SK-N-SH (cell line): ENCODE measurements around the gene PRR16. TPM values are rescaled to one million over a fixed set of nuclear protein-coding genes. Genes with fewer than 3 reads are reported as not detected.

Experiments used
- CTCF ChIA-PET: fragments of 300-600, 350-600 bp; formaldehyde crosslinking; extraction: SDS; loops from one replicate; lab custom pipeline; 2021; lab: Yijun Ruan, JAX
- POLR2A ChIA-PET: fragments of 350-600 bp; sonication (Branson Sonifier 250); formaldehyde crosslinking; extraction: SDS; loops from one replicate; lab custom pipeline; 2020; ENCODE audit warnings: antibody characterized with exemption, inconsistent platforms; lab: Yijun Ruan, JAX
- DNase-seq: peaks from one replicate; pipeline ENCODE4 v3.0.0; 2012
- H2AFZ ChIP-seq: fragments of 200-600 bp; sonication (generic); 2 replicates; pipeline ENCODE4 v1.8.1; 2016; ENCODE audit warnings: antibody characterized with exemption, mild to moderate bottlenecking, low read depth
- H3F3A ChIP-seq: fragments of 200-600 bp; sonication (generic); replicated peaks from 2 replicates; pipeline ENCODE3; 2016; ENCODE audit warnings: antibody characterized with exemption, mild to moderate bottlenecking; ENCODE audit not compliant: insufficient read depth
- H3K27ac ChIP-seq, 2 experiments: fragments of 200-500 bp in 1 of 2; fragments of 200-600 bp in 1 of 2; sonication (Bioruptor generic) in 1 of 2; sonication (generic), shearing (Covaris generic) in 1 of 2; 2 replicates each; pipeline versions ENCODE4 v1.5.1 to v1.6.1; 2014 to 2016; ENCODE audit warnings: low read depth in 2 of 2, inconsistent platforms in 1 of 2, low read length in 1 of 2, mild to moderate bottlenecking in 1 of 2, mixed read lengths in 1 of 2
- H3K27me3 ChIP-seq: fragments of 200-600 bp; sonication (generic), shearing (Covaris generic); 2 replicates; pipeline ENCODE4 v1.6.1; 2016; ENCODE audit warnings: mixed run types; ENCODE audit not compliant: insufficient read depth
- H3K36me3 ChIP-seq, 2 experiments: fragments of 200-500 bp in 1 of 2; fragments of 200-600 bp in 1 of 2; sonication (Bioruptor generic) in 1 of 2; sonication (generic) in 1 of 2; replicated peaks in 1 of 2; 2 replicates each; pipeline versions ENCODE3 to v1.5.1; 2014 to 2016; ENCODE audit warnings: low read length in 1 of 2, mild to moderate bottlenecking in 1 of 2; ENCODE audit not compliant: insufficient read depth in 2 of 2, control insufficient read depth in 1 of 2
- H3K4me1 ChIP-seq, 2 experiments: fragments of 200-500 bp in 1 of 2; fragments of 200-600 bp in 1 of 2; sonication (Bioruptor generic) in 1 of 2; sonication (generic), shearing (Covaris generic) in 1 of 2; 2 replicates each; pipeline versions ENCODE4 v1.5.1 to v1.6.1; 2014 to 2016; ENCODE audit warnings: low read depth in 1 of 2, low read length in 1 of 2, mixed run types in 1 of 2; ENCODE audit not compliant: insufficient read depth in 2 of 2, control insufficient read depth in 1 of 2
- H3K4me2 ChIP-seq: fragments of 200-600 bp; sonication (generic), shearing (Covaris generic); 2 replicates; pipeline ENCODE4 v1.6.1; 2017; ENCODE audit warnings: mixed run types
- H3K4me3 ChIP-seq, 2 experiments: fragments of 200-500 bp in 1 of 2; fragments of 200-600 bp in 1 of 2; sonication (Bioruptor generic) in 1 of 2; sonication (generic), shearing (Covaris generic) in 1 of 2; 2 replicates each; pipeline versions ENCODE4 v1.5.1 to v1.8.1; 2014 to 2016; ENCODE audit warnings: low read depth in 2 of 2, inconsistent platforms in 1 of 2, low read length in 1 of 2, mild to moderate bottlenecking in 1 of 2, mixed read lengths in 1 of 2, moderate library complexity in 1 of 2
- H3K79me2 ChIP-seq: fragments of 200-600 bp; sonication (generic); 2 replicates; pipeline ENCODE4 v1.8.1; 2017; ENCODE audit warnings: mild to moderate bottlenecking; ENCODE audit not compliant: insufficient read depth
- H3K9ac ChIP-seq: fragments of 200-600 bp; sonication (generic); 2 replicates; pipeline ENCODE4 v1.6.1; 2017; ENCODE audit warnings: mixed run types
- H3K9me2 ChIP-seq: fragments of 200-600 bp; sonication (generic); 2 replicates; pipeline ENCODE4 v1.6.1; 2017; ENCODE audit warnings: mixed run types
- H3K9me3 ChIP-seq: fragments of 200-600 bp; sonication (generic); 2 replicates; pipeline ENCODE4 v1.6.1; 2017; ENCODE audit warnings: mixed run types, mild to moderate bottlenecking, moderate library complexity
- H4K20me1 ChIP-seq: fragments of 200-600 bp; sonication (generic); 2 replicates; pipeline ENCODE4 v1.6.1; 2017; ENCODE audit warnings: mild to moderate bottlenecking, mixed run types; ENCODE audit not compliant: insufficient read depth
- ELF1 ChIP-seq: IDR thresholded peaks from 2 replicates; pipeline ENCODE4 v1.4.0; 2012
- EZH2phosphoT487 ChIP-seq: fragments of 200-600 bp; sonication (generic); IDR thresholded peaks from 2 replicates; pipeline ENCODE4 v1.6.1; 2017; ENCODE audit warnings: low read depth, mixed run types, mild to moderate bottlenecking, antibody characterized with exemption, moderate library complexity, borderline replicate concordance
- FOXM1 ChIP-seq: IDR thresholded peaks from 2 replicates; pipeline ENCODE4 v1.4.0; 2012; ENCODE audit warnings: low read depth, mild to moderate bottlenecking
- MEF2A ChIP-seq: IDR thresholded peaks from 2 replicates; pipeline ENCODE4 v1.4.0; 2012; ENCODE audit warnings: low read depth, borderline replicate concordance
- MXI1 ChIP-seq: IDR thresholded peaks from 2 replicates; pipeline ENCODE4 v1.6.1; 2012; ENCODE audit warnings: mild to moderate bottlenecking, low read depth, low read length, improper control_type of control experiment
- NRF1 ChIP-seq: IDR thresholded peaks from 2 replicates; pipeline ENCODE4 v1.6.1; 2012; ENCODE audit warnings: low read depth, mild to moderate bottlenecking, low read length
- POLR2AphosphoS5 ChIP-seq: IDR thresholded peaks from 2 replicates; pipeline ENCODE4 v1.6.1; 2012; ENCODE audit warnings: low read depth, low read length
- RAD21 ChIP-seq: IDR thresholded peaks from 2 replicates; pipeline ENCODE4 v1.6.1; 2012; ENCODE audit warnings: mild to moderate bottlenecking, low read length
- TAF1 ChIP-seq: IDR thresholded peaks from 2 replicates; pipeline ENCODE4 v1.6.1; 2012; ENCODE audit warnings: low read depth, mild to moderate bottlenecking, low read length, moderate library complexity, borderline replicate concordance
- YY1 ChIP-seq: IDR thresholded peaks from 2 replicates; pipeline ENCODE4 v1.4.0; 2012; ENCODE audit warnings: low read depth, mild to moderate bottlenecking
- WGBS: methylation state at CpG from one replicate; pipeline ENCODE4 v1.1.6; 2017; ENCODE audit warnings: low lambda C conversion rate; 5-methylcytosine and 5-hydroxymethylcytosine counted together
- polyA plus RNA-seq, 3 experiments: library from polyadenylated mRNA; depleted of rRNA; stranded (reverse); fragments of >200 nt; gene quantifications; 2 replicates each; pipeline ENCODE4 v1.2.3, GENCODE V29; 2012
- TF ChIP-seq, protein P1 (sequence below): IDR thresholded peaks from 2 replicates; pipeline ENCODE4 v1.4.0; 2012; ENCODE audit warnings: low read depth, borderline replicate concordance
- TF ChIP-seq, protein P2 (sequence below): IDR thresholded peaks from 2 replicates; pipeline ENCODE4 v1.4.0; 2012; ENCODE audit warnings: low read depth, borderline replicate concordance
- TF ChIP-seq, protein P3 (sequence below): fragments of 200-600 bp; sonication (generic); IDR thresholded peaks from 2 replicates; pipeline ENCODE4 v1.6.1; 2017; ENCODE audit warnings: antibody characterized with exemption, mild to moderate bottlenecking, moderate library complexity
- TF ChIP-seq, protein P4 (sequence below): fragments of 150-350 bp; IDR thresholded peaks from 2 replicates; pipeline ENCODE4 v1.6.1; 2017; ENCODE audit warnings: antibody characterized with exemption, low read length, low read depth, borderline replicate concordance

Gene PRR16
- polyA plus RNA-seq, 1 of the 3 experiments (the other 2 are of a cell fraction): 26.7 TPM

DNA sequence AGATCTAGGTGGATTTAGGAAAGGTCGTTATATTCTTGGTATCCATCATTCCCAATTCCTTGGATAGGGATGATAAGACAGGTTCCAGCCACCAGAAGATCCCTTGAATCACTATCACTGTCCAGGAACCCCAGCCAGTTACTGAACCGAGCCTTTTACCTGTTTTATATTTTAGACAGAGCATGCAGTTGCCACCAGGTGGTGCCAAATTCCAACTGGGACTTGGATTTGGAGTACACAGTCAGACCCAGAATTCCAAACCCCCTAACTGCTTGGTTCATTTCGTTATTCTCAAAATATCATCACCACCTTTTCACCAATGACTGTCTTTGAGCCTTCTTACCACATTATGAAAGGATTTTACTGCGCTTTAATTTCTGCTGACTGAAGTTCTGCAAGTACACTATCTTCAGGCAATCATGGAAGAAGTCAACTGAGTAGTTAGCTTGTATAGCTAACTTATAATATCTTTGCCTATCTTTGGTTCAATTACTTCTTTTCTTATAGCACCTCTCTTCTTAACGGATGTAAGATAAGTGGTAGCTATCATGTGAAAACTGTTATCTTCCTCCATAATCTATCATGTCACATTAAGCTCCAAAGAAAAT, 191.8 kb downstream of the PRR16 start:
- H4K20me1 ChIP-seq: no peaks in the 10 kb centered on the region
- no peaks in the 10 kb centered on the region; a peak in 1 of 4 replicates for H3K4me1 ChIP-seq
- no peak for TF ChIP-seq MXI1
- no peak for TF ChIP-seq MEF2A
- no peak for TF ChIP-seq ELF1
- TF ChIP-seq, protein P1, sequence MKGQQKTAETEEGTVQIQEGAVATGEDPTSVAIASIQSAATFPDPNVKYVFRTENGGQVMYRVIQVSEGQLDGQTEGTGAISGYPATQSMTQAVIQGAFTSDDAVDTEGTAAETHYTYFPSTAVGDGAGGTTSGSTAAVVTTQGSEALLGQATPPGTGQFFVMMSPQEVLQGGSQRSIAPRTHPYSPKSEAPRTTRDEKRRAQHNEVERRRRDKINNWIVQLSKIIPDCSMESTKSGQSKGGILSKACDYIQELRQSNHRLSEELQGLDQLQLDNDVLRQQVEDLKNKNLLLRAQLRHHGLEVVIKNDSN: no peak
- TF ChIP-seq EZH2phosphoT487: no peak
- TF ChIP-seq, protein P2, sequence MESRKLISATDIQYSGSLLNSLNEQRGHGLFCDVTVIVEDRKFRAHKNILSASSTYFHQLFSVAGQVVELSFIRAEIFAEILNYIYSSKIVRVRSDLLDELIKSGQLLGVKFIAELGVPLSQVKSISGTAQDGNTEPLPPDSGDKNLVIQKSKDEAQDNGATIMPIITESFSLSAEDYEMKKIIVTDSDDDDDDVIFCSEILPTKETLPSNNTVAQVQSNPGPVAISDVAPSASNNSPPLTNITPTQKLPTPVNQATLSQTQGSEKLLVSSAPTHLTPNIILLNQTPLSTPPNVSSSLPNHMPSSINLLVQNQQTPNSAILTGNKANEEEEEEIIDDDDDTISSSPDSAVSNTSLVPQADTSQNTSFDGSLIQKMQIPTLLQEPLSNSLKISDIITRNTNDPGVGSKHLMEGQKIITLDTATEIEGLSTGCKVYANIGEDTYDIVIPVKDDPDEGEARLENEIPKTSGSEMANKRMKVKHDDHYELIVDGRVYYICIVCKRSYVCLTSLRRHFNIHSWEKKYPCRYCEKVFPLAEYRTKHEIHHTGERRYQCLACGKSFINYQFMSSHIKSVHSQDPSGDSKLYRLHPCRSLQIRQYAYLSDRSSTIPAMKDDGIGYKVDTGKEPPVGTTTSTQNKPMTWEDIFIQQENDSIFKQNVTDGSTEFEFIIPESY: no peak
- TF ChIP-seq FOXM1: no peak
- no peak for TF ChIP-seq NRF1
- TF ChIP-seq POLR2AphosphoS5: no peak
- no peak for TF ChIP-seq YY1
- peak; percentile 28; the same call in 1 of the 2 replicates for TF ChIP-seq RAD21
- TF ChIP-seq, protein P3, sequence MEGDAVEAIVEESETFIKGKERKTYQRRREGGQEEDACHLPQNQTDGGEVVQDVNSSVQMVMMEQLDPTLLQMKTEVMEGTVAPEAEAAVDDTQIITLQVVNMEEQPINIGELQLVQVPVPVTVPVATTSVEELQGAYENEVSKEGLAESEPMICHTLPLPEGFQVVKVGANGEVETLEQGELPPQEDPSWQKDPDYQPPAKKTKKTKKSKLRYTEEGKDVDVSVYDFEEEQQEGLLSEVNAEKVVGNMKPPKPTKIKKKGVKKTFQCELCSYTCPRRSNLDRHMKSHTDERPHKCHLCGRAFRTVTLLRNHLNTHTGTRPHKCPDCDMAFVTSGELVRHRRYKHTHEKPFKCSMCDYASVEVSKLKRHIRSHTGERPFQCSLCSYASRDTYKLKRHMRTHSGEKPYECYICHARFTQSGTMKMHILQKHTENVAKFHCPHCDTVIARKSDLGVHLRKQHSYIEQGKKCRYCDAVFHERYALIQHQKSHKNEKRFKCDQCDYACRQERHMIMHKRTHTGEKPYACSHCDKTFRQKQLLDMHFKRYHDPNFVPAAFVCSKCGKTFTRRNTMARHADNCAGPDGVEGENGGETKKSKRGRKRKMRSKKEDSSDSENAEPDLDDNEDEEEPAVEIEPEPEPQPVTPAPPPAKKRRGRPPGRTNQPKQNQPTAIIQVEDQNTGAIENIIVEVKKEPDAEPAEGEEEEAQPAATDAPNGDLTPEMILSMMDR: peak; percentile 24
- TF ChIP-seq, protein P4, sequence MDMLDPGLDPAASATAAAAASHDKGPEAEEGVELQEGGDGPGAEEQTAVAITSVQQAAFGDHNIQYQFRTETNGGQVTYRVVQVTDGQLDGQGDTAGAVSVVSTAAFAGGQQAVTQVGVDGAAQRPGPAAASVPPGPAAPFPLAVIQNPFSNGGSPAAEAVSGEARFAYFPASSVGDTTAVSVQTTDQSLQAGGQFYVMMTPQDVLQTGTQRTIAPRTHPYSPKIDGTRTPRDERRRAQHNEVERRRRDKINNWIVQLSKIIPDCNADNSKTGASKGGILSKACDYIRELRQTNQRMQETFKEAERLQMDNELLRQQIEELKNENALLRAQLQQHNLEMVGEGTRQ: no peak
- no peak for TF ChIP-seq TAF1
- no peak overlapping the region for H2AFZ ChIP-seq
- peaks cover 0 to 7% of the 10 kb centered on the region in 2 experiments for H3K36me3 ChIP-seq
- no peak overlapping the region for H3K4me2 ChIP-seq
- H3K4me3 ChIP-seq: no peak overlapping the region
- no peak overlapping the region for H3K27ac ChIP-seq
- ChIA-PET POLR2A (no interaction called here), CTCF (no interaction called here)
- 83% methylated on average over 5 of the region's 5 CpGs for WGBS
- no peaks in the 10 kb centered on the region for H3K27me3 ChIP-seq
- no peaks in the 10 kb centered on the region for H3K9me2 ChIP-seq
- no peak overlapping the region for H3K9ac ChIP-seq
- H3K9me3 ChIP-seq: no peaks in the 10 kb centered on the region
- H3F3A ChIP-seq: peaks cover 5% of the 10 kb centered on the region
- DNase-seq: no peak
- H3K79me2 ChIP-seq: no peaks in the 10 kb centered on the region
